GM21423 (cell line): Measurements from ENCODE around the gene SLC37A2.
A peak's percentile ranks its signal among the peaks of the same experiment; 100 is the strongest.

Source experiments
- ATAC-seq: cut with Tn5 transposase; IDR thresholded peaks from one replicate; pipeline ENCODE4 v1.9.1; 2021; ENCODE audit warnings: mild to moderate bottlenecking, moderate library complexity; ENCODE audit not compliant: unreplicated experiment

Gene SLC37A2

DNA sequence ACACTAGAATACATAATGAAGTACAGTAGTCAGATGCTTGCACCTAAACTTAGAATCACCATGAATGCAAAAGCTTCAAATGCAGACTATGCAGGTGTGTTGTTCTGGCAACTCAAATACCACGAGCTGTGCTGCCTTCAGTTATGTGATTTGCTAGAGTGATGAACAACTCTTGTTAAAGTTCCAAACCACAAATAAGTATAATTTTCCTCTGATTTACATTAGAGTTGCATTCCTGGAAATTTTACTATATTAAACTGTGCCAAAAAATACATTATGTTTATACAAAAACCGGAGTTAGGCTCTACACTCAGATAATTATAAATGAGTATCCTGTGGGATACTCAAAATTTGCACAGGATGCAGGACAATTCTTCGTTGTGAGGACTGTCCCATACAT lies 45.4 kb downstream of the SLC37A2 start:
- ATAC-seq, result no peak

GRCh38 chr11:125110506-125110905 lies 47.4 kb downstream of the SLC37A2 start:
- no peak for ATAC-seq

DNA sequence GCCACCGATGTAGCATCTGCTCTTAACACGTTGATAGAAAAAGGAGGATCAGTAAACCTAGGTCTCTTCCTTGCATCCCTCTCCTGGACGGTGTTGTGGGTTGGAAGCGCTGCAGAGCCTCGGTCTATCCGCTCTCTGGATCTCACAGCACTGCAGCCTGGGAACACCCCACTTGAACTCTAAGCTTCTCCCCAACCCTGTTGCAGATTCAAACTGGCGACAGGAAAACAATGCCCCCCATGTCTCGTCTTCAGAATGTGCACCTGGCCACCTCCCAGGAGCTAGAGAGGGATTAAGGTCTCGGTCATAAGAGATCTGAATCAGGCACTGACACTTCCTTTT lies 47.9 kb downstream of the SLC37A2 start:
- ATAC-seq, result no peak

DNA sequence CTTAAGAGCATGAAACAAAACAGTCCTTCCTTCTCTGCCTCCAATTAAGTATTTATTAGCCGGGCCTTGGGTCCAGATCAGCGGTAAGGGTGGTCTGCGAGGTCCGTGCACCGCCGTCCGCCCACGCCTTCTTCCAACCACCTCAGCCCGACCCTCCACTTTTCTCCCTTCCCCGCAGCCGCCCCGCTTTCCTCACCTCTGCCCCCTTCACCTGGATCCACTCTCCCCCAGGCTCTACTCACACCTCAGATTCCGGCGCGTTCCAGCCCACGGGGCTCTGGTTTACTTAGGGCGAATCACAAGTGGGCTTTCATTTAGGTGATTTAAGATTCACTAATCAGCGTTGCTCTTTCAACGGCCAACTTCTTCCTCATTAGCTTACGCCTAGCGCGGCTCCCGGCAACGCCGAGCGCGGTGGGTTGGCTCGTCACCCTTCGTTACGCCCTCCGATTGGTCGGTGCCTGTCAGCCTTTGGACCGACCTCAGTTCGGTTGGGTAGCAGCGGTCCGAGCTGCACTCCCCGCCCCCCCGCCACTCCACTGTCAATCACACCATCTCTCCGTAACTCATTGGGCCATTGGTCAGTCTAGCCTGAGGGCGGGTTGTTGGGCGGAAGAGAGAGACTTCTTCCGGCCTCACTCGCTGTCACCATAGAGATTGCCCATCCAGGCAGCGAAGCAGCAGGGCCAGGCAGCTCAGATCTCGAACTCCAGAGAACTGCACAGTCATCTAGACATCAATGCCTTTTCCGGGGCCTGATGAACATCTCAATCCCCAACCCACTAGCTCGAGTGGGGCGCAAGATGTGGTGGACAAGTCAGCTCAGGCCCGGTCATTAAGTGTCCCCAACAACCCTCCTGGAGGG lies 48.5 kb downstream of the SLC37A2 start, which contains the start of gene TMEM218:
TSS of gene TMEM218 (minus strand) at position 284 of the 865 bp plus-strand sequence. CDS start 9,385 bp downstream, outside the sequence.
- ATAC-seq, result peak; percentile 98

- no peak for ATAC-seq
Observed at GRCh38 chr11:125112208-125112604, 49.1 kb downstream of the SLC37A2 start.

DNA sequence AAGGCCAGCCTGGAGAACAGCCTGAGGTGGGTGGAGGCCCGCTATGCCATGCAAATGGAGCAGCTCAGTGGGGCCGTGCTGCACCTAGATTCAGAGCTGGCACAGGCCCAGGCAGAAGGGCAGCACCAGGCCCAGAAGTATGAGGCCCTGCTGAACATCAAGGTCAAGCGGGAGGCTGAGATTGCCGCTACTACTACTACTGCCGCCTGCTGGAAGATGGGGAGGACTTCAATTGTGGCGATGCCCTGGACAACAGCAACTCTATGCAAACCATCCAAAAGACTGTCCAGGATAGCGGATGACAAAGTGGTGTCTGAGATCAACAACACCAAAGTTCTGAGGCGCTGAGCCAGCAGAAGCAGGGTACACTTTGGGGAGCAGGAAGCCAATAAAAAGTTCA lies 51.4 kb downstream of the SLC37A2 start:
- no peak for ATAC-seq

GRCh38 chr11:125117429-125117828 lies 54.3 kb downstream of the SLC37A2 start:
- ATAC-seq, result no peak

- no peak for ATAC-seq
Observed at GRCh38 chr11:125123194-125123946, 60.3 kb downstream of the SLC37A2 start.

GRCh38 chr11:125123947-125124617 lies 61.0 kb downstream of the SLC37A2 start:
- no peak for ATAC-seq

DNA sequence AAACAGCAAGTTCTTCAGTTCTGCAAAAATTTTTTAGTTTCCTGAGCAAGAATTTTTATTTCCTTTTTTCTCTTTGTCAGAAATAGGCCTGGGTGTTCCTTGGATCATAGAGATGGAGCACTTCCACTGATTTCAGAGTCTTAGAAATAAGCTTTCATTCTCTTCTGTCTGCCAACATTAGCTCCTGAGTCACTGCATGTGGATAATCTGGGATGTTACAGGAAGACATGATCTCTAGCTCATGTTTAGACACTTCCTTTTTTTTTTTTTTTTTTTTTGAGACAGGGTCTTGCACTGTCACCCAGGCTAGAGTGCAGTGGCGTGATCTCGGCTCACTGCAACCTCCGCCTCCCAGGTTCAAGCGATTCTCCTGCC lies 61.5 kb downstream of the SLC37A2 start:
- ATAC-seq, result no peak

- ATAC-seq, result no peak
Observed at GRCh38 chr11:125128450-125128849, 65.3 kb downstream of the SLC37A2 start.

DNA sequence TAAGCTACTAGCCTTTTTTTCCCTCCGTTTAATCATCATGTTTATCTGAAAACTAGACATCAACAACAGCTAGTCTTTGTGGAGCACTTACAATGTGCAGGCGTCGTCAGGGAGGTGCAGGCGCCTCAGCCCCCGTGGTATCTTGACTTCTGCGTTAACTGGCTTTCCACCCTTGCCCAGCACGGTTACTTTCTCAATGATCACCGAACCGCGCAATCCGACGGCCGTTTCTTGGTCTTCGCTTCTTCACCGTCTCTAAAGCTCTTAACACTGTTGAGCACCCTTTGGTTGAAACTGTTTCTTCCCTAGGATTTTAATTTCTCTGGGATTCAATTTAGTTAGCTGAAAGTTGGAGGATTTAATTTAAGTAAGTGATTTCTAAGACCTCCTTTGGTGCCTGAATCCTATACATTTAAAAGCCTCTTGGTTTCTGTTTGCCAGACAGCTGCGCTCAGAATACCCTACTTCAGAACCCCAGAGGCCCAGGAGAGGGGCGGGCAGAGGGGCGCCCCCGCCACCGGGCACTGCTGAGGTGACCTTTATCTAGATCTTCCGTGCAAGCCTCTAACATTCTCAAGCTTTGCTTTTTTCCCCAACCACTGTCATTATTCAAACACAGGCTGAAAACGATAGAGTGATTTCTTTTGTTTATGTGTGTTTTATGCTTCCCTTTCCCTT lies 66.3 kb downstream of the SLC37A2 start:
- ATAC-seq, result no peak

DNA sequence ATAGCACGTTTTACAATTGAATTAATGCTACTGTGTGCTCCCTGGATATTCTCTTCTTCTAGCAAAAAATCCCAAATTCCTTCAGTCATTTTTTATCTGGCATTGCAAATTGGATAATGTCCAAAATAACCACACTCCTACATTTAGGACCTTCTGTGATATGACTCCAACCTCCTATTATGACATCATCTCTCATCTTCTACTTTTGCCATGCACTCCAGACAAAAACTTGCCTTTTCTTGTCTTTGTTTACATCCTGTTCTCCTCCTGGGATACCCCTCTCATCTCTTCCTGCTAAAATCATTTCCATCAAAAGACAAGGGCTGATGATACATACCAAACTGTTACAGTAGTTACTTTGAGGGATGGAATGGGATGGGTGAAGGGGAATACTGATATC lies 69.0 kb downstream of the SLC37A2 start:
- ATAC-seq, result no peak

- ATAC-seq, result no peak
Observed at GRCh38 chr11:125132596-125132995, 69.5 kb downstream of the SLC37A2 start.

DNA sequence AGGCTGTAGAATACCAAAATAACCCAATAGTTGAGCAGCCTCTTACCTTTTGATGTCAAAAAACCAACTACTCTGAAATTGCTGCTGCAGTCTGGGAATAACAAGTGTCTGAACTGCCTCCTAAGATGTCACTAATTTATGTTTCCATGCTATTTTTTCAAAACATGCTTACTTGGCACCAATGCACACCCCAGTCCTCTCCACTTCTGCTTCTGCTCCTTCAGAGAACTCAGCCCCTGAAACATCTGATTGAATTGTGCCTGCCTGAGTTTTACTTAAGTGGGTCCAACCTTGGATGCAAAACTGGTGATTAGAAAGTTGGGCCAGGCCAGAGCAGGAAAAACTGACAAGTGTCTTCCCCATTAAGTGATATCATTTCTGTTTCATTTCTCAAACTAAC lies 72.9 kb downstream of the SLC37A2 start:
- ATAC-seq, result no peak

GRCh38 chr11:125138966-125139365 lies 75.9 kb downstream of the SLC37A2 start:
- no peak for ATAC-seq

GRCh38 chr11:125139778-125140177 lies 76.7 kb downstream of the SLC37A2 start:
- ATAC-seq, result no peak
